Tibial nerve (tissue), 3 donors: Measurements from ENCODE around the gene NFATC3.

Experiments used
- CTCF ChIP-seq, 5 experiments: fragments of 200-600 bp in 3 of 5; fragments of 450-650 bp in 2 of 5; sonication (generic) in 3 of 5; IDR thresholded peaks; one replicate each; pipeline ENCODE4 v1.5.1; 2016 to 2019; ENCODE audit warnings: antibody characterized with exemption in 5 of 5, mild to moderate bottlenecking in 3 of 5, moderate library complexity in 2 of 5
- POLR2A ChIP-seq, 2 donors: fragments of 450-650 bp; IDR thresholded peaks; one replicate each; pipeline ENCODE4 v1.6.1; 2017; ENCODE audit warnings: antibody characterized with exemption in 2 of 2, mild to moderate bottlenecking in 2 of 2, moderate library complexity in 2 of 2

- TF ChIP-seq CTCF (IDR thresholded peaks at IDR 0.05) (no peak), POLR2A (IDR thresholded peaks at IDR 0.05) (no peak)
Measured at GRCh38 chr16:68179855-68180254, 94.7 kb downstream of the NFATC3 start.
